ENCODE measurements around the gene ANKRD60.

Gene ANKRD60

GRCh38 chr20:58219342-58219700 is 9.1 kb downstream of the ANKRD60 start:
- DNase-seq, result no peak

DNA sequence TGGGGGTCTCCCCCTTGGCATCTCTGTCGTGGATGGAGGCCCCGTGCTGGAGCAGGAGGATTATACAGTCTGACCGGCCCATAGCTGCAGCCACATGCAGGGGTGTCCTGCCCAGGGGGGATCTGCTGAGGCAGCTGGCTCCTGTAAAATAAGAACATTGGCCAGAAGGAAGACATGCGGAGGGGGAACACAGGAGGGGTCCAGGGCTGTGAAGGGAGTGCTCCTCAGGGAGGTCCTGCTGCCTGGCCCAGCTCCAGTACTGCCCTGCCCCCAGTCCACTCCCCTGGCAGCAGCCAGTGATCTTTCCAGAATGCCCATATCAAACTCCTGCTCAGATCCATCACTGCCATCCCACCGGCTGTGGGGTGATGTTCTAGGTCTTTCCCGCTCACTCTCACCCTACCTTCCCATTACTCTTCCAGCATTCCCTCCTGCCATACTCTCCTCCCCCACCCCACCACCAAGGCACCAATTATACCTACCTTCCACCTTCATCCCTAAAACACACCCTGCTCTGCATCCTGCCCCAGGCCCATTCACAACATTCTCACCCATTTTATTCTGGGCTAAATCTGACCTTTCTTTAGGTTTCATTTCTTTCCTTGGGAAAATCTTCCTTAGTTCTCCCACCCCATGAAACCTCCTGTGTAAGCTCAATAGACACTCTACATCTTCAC is 9.7 kb downstream of the ANKRD60 start:
- DNase-seq, result no peak

GRCh38 chr20:58216334-58216733 is 12.1 kb downstream of the ANKRD60 start:
- DNase-seq, result no peak

- no peak for DNase-seq
Measured at GRCh38 chr20:58215116-58215515, 13.3 kb downstream of the ANKRD60 start.

- no peak for DNase-seq
Measured at GRCh38 chr20:58214310-58214709, 14.1 kb downstream of the ANKRD60 start.

DNA sequence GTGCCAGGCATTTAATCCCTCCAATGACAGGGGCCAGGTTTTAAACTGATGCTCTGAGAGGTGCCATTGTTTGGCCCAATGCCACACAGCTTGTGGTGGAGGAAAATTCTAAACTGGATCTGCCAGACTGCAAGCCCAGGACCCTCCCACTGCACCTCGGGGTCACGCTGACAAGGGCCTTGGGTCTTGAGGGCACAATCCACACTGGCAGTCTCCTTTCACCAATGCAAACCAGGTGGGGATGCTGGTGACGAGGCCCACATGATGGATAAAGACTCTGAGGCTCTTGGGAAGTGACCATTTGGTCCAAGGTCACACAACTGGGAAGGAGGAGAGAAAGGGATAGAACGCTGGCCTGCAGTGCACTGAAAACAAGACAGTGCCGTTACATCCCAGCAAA is 14.7 kb downstream of the ANKRD60 start:
- no peak for DNase-seq

DNA sequence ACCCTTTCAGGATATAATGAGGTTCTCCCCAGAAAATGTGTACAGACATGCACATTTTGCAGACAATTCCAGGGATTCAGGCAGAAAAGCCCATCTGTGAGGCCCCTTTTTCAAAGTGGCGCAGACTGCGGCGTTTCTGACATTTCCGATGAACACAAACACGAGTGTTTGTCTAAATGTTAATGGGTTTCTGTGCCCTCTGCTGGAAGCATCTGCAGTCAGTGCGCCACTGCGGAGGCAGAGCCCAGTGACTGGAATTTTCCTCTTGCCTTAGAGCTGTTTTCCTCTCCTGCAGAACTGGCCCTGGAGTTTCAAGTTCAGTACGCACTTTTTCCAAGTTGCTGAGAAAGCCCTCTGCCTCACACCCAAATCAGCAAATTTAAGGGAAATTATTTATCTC is 15.3 kb downstream of the ANKRD60 start:
- DNase-seq, result no peak

GRCh38 chr20:58212636-58213035 is 15.8 kb downstream of the ANKRD60 start:
- DNase-seq, result no peak

- no peak for DNase-seq
Measured at GRCh38 chr20:58210398-58210747, 18.1 kb downstream of the ANKRD60 start.

- peak; percentile 84 for DNase-seq
Measured at GRCh38 chr20:58209652-58210397, 18.6 kb downstream of the ANKRD60 start.

GRCh38 chr20:58208944-58209343 is 19.5 kb downstream of the ANKRD60 start:
- no peak for DNase-seq

GRCh38 chr20:58205850-58206249 is 22.6 kb downstream of the ANKRD60 start:
- no peak for DNase-seq

GRCh38 chr20:58202044-58202443 is 26.4 kb downstream of the ANKRD60 start:
- no peak for DNase-seq

GRCh38 chr20:58201616-58202015 is 26.8 kb downstream of the ANKRD60 start:
- no peak for DNase-seq

DNA sequence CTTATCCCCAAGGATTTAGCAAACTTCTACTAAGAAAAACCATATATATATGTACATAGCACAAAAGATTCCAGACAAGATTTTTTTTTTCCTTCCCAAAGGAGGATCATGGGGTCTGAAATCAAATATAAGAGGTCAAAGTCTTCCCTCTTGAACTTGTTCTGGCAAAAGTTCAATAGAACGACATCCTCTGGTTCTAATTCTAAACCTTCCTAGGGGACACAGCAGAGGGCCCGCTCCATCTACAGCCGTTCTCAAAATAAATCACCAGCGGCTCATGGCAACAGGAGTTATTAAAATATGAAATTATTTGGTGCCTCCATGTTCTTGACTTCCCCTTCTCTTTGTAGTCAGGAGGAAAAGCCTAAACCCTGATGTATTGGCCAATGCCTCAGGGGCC is 29.0 kb downstream of the ANKRD60 start:
- no peak for DNase-seq

DNA sequence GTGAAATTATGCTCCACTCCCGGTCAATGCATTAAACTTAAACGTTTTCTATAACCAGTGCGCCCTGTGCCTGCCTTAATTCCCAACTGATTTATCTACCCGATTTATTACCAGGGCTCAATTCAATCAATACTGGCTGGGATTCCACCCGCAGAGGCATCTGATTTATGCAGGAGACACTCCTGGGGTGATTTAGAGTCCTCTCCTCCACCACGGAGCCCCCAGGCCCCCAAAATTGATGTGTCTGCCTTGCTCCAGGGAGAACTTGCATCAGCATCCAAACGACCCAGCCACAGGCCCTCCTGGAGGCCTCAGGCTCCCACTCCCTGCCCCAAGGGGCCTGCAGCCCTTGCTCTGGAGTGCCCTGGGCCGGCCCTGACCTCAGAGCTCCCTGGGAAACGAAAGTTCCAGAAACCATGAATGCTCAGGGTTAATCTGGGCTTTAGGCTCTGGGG is 29.5 kb downstream of the ANKRD60 start:
- no peak for DNase-seq

DNA sequence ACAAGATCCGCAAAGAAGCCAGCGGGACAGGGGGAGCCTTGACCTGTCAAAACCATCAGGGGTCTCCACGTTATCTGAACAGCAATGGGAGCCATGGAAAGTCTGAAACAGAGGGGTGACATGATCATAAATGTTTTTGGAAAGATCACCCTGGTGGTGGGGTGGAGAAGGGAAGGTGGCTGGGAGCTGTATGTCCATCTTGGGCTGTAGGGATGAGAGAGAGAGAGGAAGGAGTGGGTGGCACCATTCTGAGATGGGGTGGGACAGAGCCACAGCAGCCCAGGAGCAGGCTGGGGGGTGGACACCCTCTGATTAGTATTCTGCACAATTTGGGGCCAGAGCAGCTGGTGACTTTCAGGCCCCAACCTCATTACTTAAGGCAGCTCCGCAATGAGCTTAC is 30.1 kb downstream of the ANKRD60 start:
- DNase-seq, result no peak

GRCh38 chr20:58197185-58197469 is 31.3 kb downstream of the ANKRD60 start:
- DNase-seq, result no peak

GRCh38 chr20:58196402-58197184 is 31.9 kb downstream of the ANKRD60 start:
- DNase-seq, result no peak

- DNase-seq, result no peak
Measured at GRCh38 chr20:58195047-58195446, 33.4 kb downstream of the ANKRD60 start.

DNA sequence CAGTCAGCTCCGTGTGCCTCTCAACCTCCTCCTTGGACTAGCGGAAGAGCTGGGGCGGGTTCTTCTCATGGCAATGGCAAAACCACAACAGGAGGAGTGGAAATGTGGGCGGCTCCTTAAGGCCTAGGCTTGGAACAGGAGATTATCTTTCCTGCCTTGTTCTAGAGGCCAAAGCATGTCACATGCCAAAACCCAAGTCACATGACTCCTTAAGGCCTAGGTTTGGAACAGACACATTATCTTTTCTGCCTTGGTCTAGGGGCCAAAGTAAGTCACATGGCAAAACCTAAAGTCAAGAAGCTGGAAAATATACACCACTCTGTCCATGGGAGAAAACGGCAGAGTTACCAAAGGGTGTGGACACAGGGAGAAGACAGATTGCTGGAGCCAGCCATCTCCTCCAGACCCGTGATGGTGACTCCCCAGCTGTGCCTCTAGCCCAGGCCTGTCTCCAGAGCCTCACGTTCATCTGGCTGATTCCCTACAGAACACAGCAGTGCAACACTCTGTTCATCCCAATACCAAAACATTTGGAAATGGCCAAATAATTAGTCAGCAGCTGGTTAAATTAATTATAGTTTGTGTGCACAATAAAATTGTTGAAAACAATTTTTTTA is 34.2 kb downstream of the ANKRD60 start:
- DNase-seq, result no peak

DNA sequence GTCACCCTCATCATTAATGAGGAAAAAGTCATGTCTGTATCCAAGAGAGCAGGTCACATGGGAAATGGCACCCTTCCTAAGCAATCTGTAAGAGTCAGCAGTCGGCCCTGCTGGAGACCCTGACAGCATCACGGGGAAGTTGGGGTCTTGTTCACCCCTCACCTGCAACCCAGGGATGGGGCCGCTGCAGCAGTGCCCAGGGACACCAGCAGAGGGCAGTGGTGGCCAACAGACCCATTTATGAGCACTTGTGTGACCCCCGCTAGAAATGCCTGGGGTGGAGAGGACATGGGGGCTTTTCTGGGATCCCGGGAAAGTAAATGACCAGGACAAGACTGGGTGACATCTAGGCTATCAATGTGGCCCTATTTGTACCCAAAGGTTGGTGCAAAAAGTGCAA is 35.9 kb downstream of the ANKRD60 start:
- DNase-seq, result peak; percentile 38

DNA sequence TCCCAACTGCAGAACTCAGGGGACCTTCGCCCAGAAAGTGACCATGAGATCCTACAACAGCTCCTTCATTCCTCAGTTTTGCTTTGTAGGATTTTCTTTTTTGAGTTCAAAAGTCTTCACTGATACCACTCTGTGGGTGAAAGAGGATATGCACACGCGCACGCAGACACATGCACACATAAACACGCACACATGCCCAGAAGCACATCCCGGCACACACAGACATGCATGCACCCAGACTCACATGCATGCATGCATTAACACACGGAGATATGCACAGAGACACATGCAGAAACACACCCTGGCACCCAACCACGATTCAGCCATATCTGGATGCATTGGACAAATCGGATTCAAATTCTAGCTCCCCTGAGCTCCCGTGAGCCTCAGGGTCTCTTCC is 36.4 kb downstream of the ANKRD60 start:
- no peak for DNase-seq

DNA sequence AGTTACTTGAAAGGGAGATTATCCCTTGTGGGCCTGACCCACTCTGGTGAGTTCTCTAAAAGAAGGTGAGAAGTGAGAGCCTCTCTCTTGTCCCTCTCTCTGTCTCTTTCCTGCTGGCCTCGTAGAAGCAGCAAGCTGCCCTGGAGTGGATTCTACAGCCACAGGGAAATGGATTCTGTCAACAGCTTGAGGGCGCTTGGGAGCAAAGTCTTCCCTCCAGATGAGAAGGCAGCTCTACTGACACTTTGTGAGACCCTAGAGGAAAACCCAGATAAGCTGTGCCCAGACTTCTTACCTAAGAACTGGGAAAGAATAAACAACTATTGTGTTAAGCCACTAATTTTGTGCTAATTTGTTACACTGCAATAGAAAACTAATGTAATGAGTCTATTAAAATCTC is 39.9 kb downstream of the ANKRD60 start:
- DNase-seq, result no peak
